NK-92 (cell line): Measurements from ENCODE around the gene ARHGAP18.

Experiments
- DNase-seq: peaks from one replicate; lab custom pipeline; 2025; ENCODE audit not compliant: unreplicated experiment; lab: John Stamatoyannopoulos, UW

ARHGAP18 gene

GRCh38 chr6:129671442-129672340 is 38.3 kb downstream of the ARHGAP18 start:
- no peak for DNase-seq

DNA sequence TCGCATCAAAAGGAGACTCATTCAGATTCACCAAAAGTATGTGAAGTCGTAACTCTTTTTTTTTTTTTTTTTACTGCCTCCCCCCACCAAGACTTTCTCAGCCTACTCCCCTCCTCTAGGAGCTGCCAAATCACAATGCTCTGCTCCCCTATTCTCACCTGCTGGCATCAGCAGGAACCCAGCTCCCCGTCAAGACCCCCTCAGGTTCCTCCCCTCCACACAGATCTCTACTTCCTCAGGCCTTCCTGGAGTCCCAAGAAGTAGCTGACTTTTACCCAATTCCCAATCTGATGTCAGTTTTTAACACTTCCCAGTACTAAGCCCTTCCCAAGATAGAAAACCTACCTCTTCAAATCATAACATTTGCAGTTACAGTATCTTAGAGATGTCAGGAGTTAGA is 39.3 kb downstream of the ARHGAP18 start:
- DNase-seq, result no peak

DNA sequence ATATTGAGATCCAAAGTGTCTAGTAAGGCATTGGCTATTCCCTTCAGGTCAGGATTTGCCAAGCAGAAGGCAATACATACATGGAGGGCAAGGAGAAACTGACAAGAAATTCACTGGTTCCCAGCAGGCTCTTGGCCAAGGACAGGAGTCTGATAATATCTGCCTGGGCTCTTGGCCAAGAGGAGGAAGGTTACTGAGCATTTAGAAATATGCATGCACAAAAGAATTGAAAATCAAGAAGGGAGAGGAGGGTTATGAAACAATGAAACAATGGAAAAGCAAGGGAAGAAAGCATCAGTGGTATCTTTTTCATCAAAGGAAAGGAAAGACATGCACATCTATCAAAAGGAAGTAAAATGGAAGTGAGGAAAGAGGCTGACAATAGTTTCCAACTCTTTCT is 42.4 kb downstream of the ARHGAP18 start:
- DNase-seq, result no peak

DNA sequence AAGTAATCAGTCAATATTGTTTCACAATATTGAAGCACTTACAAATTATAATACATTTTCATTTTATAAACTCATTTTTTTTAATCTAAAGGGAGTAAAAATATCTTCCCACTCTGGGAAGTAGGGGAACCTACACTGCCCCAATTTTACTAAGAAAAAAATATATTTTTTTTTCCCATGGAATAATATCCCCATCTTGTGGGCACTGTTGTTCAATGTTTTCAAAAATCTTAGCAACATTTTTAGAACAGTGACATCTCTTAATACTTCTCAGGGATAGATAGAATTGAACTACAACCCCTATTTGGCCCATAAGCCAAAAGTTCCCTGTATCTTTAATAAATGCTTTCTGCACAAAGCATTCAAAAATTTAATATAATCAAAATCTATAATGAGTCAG is 42.9 kb downstream of the ARHGAP18 start:
- no peak for DNase-seq

- no peak for DNase-seq
Observed at GRCh38 chr6:129665555-129665954, 44.4 kb downstream of the ARHGAP18 start.

- DNase-seq, result no peak
Observed at GRCh38 chr6:129663531-129663930, 46.4 kb downstream of the ARHGAP18 start.

- no peak for DNase-seq
Observed at GRCh38 chr6:129662980-129663431, 47.0 kb downstream of the ARHGAP18 start.

- DNase-seq, result no peak
Observed at GRCh38 chr6:129662406-129662766, 47.6 kb downstream of the ARHGAP18 start.

DNA sequence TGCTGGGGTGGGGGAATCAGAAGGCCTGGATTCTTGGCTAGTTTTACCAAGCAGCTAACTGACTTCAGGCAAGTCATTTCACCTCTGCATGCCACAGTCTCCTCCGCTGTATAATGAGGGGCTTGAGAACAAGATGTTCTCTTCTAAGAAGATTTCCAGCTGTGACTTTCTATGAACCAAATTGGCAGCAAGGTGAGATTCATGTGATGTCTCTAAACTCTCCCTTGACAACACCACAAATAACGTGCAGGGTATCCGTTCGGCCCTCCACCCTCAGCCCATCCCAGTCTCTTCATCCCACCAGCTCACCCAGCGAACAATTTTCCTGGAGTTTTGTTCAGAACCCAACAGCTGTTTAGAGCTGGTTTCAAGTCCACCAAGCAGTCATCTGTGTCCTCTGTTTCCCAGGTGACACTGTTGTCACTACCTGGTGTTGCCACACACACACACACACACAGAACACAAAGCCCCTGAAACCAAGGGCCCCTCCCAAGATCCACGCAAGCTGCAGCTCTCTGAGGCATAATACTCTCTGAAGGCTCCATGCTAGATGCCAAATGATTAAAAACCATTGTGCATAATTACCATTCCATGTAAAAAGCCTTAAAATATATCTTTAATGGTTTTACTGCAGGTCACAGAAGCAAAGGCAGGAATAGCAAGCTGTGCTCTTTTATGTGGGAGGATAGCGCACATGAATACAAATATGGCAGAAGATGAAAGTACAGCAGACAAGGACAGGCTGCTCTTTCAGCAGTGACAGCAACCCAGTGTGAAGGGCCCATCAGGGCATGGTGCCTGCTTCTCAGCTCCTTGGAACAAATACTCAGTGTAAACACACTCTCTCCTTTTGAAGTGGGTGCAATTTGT is 48.2 kb downstream of the ARHGAP18 start:
- no peak for DNase-seq

DNA sequence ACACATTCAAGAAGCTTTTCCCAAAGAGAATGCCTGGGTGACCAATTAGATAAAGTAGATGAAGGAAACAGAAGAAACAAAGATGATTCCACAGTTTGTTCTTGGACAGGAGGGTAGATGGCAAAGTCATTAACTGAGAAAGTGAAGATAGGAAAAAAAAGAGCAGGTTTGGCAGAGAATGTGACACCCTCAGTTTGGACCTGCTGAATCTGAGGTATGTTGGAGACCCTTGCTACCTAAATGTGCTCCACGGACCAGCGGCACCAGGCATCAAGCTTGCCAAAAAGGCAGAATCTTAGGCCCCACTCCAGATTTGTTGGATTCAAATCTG is 49.7 kb downstream of the ARHGAP18 start:
- DNase-seq, result no peak

DNA sequence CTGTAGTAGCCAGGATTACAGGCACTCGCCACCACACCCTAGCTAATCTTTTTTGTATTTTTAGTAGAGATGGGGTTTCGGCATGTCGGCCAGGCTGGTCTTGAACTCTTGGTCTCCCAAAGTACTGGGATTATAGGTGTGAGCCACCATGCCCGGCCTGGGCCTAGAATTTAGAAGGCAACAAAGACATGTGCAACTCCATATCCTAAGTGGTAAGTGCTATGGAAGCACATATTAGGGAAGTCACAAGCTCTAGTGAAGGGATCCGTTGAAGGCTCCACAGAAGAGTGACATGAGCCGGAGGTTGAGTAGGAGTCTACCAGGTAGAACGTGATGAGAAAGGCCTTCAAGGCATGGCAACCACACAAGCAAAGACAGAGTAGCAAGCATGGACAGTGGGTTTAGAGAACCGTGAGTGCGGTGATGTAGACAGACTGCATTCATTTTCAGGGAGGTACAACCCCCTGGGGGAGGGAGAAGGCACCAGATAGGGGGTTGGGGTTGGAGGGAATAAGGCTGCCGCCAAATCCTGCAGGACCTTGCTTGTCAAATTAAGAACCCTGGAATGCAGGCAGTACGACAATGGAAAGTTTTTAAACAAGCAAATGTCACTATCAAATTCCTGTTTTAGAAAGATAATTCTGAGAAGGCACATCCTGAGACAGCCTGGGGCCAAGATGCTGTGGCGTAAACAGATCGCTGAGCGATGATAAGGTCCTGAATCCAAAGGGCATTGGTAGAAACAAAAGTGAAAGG is 50.2 kb downstream of the ARHGAP18 start:
- no peak for DNase-seq

- DNase-seq, result no peak
Observed at GRCh38 chr6:129659167-129659566, 50.8 kb downstream of the ARHGAP18 start.

GRCh38 chr6:129657483-129657882 is 52.5 kb downstream of the ARHGAP18 start:
- DNase-seq, result no peak

- no peak for DNase-seq
Observed at GRCh38 chr6:129655334-129655733, 54.6 kb downstream of the ARHGAP18 start.

DNA sequence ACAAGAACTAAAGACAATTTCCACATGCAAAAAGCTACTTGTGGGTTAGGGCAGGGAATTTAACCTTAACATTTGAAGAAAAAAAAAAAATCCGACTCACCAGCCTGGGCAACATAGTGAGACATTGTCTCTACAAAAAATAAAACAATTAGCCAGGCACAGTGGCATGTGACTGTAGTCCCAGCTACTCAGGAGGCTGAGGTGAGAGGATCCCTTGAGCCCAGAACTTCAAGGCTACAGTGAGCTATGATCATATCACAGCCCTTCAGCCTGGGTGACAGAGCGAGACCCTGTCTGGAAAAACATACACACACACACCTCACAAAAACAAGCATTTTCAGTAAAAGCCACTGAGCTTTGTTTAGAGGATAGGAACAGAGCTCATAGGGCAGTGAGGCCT is 56.2 kb downstream of the ARHGAP18 start:
- DNase-seq, result no peak

DNA sequence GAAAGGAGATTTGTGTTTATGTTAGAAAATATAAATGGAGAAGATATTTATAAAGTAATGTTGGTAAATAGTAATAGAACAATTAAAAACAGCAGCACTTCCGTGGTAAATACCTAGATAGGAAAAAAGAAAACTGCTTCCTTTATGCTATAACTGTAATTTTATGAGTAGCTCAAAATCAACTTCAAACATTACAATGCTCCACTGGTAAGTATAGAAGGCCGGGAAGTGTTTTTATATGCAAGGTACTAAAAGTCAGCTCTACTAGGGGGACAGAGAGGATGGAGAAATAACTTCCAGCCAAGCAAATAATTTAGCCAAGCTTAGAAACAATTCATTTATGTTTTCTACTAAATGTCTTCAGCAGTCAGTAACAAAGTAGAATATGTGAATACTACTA is 56.7 kb downstream of the ARHGAP18 start:
- DNase-seq, result no peak

DNA sequence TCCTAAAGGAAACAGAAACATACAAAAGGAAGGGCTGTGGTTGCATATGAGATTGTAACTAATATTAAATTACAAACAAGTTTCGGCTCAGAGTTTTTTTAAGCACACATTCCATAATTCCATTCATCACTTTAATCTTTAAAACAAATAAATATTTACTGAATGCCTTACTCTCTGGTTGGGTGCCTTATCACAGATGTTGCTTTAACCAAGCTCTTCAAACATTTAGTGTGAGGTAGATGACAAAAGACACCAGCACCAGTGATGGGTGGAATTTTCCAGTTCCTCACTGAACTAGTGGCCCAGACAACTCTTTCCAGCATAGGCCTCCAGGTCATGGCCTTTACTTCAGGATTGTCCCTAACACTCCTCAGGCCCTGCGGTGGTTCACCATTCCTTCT is 58.7 kb downstream of the ARHGAP18 start:
- DNase-seq, result no peak

DNA sequence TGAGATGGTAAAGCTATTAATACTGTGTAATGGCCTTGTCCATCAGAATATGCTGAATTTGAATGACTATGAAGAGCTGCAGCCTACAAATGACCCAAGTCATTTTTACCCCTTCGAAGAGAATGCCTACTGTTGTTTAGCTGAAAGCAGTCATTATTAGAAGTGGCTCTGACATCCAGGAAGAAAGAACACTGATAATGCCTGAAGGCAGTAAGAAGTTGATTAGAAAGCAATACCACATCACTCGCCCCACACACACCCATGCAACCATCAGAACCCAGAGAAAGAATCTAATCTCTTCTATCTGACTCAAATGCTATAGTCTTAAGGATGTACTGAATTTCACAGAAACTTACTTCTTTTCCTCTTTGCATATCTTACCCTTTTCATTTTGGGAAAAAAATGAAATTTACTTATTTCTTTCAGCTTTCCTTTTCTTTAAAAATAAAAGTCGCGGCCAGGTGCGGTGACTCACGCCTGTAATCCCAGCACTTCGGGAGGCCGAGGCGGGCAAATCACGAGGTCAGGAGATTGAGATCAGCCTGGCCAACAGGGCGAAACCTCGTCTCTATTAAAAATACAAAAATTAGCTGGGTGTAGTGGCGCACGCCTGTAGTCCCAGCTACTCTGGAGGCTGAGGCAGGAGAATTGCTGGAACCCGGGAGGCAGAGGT is 61.0 kb downstream of the ARHGAP18 start:
- DNase-seq, result no peak

- no peak for DNase-seq
Observed at GRCh38 chr6:129647044-129647443, 62.9 kb downstream of the ARHGAP18 start.

DNA sequence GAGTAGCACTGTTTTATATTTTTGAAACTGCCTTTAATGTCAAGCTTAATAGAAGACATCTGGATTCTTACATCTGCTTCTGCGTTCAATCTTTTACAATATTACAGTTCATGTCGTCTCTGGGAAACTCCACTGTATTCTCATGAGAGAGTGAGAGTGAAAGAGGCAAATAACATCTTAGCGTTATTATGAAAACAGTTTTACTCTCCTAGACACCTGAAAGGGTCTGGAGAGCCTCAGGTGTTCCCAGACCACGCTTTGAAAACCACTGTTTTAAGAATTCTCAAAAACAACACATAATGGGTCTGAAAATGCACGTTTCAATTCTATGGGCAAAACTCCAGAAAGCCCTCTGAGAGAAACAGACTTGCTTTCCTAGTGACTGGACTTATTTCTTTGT is 63.3 kb downstream of the ARHGAP18 start:
- no peak for DNase-seq
